ENCODE results near the gene CD22.
A peak's percentile ranks its signal among the peaks of the same experiment; 100 is the strongest.

The CD22 gene

GRCh38 chr19:35310811-35311465 lies 18.0 kb upstream of the CD22 start:
- no peak for FAIRE-seq
- DNase-seq (ENCODE audit: extremely low spot score, insufficient read length, low read depth) = no peak

DNA sequence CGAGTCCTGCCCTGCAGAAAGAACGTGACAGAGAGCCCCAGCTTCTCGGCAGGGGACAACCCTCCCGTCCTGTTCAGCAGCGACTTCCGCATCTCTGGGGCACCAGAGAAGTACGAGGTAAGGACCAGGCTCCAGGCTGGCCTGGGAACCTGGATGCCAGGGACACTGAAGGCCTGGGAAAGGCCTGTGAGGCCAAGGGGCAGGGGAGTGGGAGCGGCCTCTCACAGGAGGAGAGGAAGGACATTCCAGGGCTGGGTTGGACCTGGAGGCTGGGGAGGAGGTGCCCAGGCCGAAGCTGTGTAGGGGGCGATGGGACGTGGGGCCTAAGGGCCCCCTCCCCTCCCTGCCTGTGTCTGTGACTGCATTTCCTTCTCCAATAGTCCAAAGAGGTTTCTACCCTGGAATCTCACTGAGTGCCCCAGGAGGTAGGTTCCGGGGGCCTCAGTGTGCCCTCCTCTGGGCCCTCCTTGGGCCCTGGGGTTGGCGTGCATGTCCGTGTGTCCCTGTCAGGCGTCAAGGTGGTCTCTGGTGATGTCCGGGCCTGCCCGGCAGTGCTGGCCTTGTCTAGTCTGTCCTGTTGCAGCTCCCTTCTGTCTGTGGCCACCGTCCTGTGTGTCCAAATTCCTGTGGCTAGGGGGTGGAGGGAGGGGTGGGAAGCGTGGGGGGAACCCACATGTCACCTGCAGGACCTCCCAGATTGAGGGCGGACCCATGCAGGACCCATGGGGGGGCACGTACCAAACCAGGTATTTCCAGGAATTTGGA lies 16.9 kb upstream of the CD22 start:
- FAIRE-seq = no peak
- no peak for DNase-seq (ENCODE audit: extremely low spot score, insufficient read length, low read depth)

DNA sequence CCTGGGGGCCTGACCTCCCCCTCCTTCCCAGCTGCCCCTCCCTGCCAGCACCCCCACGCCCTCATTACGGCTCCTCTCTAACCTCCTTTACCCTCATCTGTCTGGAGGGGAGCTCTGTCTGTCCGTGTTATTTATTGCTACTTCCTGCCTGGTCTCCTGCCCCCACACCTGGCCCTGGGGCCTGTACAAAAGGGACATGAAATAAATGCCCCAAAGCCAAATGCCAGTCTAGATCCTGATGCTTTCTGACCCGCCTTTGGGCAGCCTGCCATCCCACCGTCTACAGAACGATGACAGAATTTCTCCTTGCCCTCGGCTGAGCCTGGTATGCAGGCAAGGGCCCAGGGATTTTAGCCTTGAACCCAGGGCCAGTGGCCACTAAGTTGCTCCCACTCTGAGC lies 15.4 kb upstream of the CD22 start:
- DNase-seq (ENCODE audit: extremely low spot score, insufficient read length, low read depth) = no peak
- FAIRE-seq = no peak

DNA sequence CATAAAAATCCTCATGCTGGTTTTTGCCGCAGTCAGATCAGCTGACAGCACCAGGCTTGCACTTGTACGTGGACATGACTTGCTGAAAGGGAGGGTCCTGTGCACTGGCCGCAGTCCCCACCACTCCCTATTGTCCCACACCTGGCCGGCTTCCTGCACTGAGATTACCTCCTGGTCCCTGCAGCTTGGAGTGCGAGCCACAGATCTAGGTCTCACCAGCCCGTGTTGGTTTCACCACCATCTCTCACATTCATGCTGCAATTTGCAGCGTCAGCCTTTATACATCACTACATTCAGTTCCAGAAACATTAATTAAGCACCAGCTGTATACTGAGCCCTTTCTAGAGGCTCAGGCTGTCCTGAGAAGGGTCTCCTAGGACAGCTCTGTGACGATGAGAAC lies 15.0 kb upstream of the CD22 start:
- DNase-seq (ENCODE audit: extremely low spot score, insufficient read length, low read depth) = no peak
- no peak for FAIRE-seq

GRCh38 chr19:35314858-35315470 lies 14.0 kb upstream of the CD22 start:
- FAIRE-seq (no peak), DNase-seq (ENCODE audit: extremely low spot score, insufficient read length, low read depth) (no peak)

DNA sequence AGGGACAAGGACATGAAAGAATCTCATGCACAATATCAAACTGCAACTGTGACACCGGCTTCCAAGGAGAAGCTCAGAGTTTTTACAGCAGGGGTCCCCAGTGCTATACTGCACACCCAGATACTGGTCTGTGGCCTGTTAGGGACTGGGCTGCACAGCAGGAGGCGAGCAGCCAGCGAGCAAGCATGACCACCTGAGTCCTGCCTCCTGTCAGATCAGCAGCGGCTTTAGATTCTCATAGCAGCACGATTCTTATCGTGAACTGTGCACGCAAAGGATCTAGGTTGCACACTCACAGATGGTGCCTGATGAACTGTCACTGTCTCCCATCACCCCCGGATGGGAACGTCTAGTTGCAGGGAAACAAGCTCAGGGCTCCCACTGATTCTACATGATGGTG lies 13.1 kb upstream of the CD22 start:
- DNase-seq (ENCODE audit: extremely low spot score, insufficient read length, low read depth) (no peak), FAIRE-seq (no peak)

- no peak for FAIRE-seq
- no peak for DNase-seq (ENCODE audit: extremely low spot score, insufficient read length, low read depth)
Observed at GRCh38 chr19:35316560-35316959, 12.4 kb upstream of the CD22 start.

DNA sequence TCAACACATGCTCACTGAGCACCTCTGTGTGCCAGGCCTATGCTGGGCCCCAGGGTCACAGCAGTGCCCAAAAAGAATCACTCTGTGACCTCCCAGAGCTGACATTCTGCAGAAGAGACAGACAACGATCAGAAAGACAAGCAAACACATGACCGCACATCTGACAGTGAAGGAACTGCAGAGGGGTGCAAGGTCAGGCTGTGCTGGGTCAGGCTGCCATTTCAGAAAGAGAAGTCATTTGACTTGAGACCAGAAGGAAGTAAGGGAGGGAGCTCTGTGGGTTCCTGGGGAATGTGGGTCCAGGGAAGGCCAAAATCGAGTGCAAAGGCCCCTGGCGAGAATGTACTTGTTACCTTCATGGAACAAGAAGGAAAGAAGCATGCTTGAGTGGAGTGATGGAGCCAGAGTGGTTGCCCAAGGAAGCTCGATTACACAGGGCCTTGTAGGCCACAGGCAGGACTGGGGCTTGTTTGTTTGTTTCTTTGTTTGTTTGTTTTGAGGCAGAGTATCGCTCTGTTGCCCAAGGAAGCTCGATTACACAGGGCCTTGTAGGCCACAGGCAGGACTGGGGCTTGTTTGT lies 11.4 kb upstream of the CD22 start:
- no peak for DNase-seq (ENCODE audit: extremely low spot score, insufficient read length, low read depth)
- no peak for FAIRE-seq

DNA sequence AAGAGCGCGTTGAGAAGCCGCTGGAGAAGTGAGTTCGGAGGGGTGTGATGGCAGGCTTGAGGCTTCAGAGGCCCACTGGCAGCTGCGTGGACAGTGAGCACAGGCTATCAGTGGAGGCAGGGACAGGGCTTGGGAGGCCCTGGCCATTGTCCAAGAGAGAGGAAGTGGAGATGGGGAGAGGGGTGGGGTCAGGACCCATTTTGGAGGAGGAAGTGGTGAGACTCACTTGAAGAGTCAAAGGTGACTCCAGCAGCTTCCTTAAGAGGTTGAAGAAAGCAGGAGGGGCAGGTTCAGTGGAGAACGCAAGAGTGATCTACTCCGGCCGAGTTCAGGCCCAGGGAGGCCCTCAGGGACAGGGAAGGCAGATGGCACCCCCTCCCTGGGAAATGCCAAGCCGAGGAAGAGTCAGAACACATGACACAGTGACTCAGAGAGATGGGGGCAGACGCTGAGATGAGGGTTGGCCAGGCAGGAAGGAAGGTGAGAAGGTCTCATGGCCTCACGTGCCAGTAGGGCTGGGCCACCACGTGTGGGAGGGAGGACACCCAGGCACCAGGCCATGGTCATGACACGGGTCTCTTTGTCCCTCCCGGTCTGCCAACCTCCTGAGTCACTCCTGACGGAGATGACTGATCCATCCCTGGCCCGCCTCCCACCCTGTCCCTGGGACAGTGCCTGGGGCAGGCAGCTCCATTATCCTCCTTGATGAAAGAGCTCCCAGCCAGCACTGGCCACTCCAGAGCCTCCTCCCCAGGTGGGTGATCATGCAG lies 10.1 kb upstream of the CD22 start:
- FAIRE-seq (peak; percentile 9), DNase-seq (ENCODE audit: extremely low spot score, insufficient read length, low read depth) (no peak)

DNA sequence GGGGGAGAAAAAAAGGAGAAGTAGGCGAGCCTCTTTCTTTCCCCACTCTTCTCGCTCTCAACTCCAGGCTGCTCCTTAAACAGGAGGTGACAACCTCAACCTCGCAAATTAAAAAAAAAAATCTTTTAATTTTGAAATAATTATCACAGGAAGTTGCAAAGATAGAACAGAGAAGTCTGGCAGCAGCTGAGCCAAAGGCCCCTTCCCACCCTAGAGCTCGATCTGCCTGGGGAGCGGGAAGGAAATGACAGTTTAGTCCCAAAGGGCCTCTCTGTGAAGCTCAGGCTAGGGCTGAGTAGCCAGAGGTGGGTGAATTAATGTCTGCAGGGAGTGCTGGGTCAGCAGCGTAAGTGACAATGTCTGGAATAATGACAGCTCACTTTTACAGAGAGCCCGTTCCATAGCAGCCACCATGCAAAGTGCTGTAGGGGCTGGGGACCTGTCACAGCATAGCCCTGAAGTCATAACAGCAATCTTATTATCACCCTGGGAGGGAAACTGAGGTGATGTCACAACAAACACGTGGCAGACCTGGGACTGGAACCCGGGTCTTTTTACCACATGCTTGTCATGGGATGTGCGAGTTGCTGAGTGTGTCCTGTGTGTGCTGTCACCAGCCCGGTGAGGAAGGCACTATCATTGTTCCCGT lies 8.8 kb upstream of the CD22 start:
- FAIRE-seq = peak; percentile 9
- DNase-seq (ENCODE audit: extremely low spot score, insufficient read length, low read depth) = no peak

DNA sequence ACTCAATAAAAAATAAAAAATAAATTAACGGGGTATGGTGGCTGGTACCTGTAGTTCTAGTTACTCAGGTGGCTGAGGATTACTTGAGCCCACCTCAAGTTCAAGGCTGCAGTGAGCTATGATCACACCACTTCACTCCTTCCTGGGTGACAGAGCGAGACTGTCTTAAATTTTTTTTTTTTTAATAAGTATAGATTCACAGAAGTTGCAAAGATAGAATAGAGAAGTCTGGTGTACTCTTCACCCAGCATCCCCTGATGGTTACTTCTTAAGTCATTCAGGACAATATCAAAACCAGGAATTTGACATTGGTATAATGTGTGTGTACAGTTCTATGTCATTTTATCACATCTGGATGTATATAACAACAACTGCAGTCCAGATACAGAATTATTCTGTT lies 7.7 kb upstream of the CD22 start:
- no peak for FAIRE-seq

GRCh38 chr19:35322014-35322413 lies 7.0 kb upstream of the CD22 start:
- no peak for DNase-seq (ENCODE audit: extremely low spot score, insufficient read length, low read depth)
- FAIRE-seq = no peak

More for the DNA sequence above, 7.7 kb upstream of the CD22 start:
- DNase-seq (ENCODE audit: extremely low spot score, insufficient read length, low read depth) = no peak

DNA sequence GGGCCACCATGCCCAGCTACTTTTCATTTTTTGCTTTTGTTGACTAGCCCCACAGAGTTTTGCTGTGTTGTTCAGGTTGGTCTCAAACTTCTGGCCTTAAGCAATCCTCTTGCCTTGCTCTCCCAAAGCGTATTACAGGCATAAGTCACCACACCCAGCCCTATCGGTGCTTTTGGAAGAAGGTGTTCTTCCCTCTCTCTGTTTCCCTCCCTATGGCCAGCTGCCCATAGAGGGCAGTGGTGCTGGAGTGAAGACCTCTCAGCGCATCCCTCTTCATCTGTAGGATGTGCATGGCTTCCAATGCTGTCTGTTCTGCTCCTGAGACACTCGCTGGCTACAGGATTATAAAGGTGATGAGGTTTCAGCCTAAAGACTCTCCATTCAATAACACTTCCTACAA lies 1.3 kb upstream of the CD22 start:
- no peak for DNase-seq (ENCODE audit: extremely low spot score, insufficient read length, low read depth)
- peak; percentile 76 for FAIRE-seq

DNA sequence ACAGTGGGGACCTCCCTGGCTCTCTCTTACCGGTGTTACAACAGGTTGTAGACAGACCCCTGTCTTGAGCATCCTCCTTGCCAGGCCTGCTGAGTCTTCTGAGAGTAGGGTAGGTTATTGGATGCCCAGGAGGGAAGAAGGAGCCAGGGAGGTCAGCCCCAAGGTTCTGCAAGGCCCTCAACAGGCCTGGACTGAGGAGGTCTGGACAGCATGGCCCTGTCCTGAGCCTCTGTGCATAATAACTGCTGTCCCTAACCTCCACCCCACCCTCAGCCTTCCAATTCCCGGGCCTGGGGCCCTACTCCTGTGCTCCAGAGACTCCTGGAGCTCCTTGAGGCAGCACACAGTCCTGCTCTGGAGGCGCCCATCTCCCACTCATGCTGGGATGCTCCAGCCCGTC lies 336 bp downstream of the CD22 start:
- FAIRE-seq (no peak), DNase-seq (ENCODE audit: extremely low spot score, insufficient read length, low read depth) (no peak)

DNA sequence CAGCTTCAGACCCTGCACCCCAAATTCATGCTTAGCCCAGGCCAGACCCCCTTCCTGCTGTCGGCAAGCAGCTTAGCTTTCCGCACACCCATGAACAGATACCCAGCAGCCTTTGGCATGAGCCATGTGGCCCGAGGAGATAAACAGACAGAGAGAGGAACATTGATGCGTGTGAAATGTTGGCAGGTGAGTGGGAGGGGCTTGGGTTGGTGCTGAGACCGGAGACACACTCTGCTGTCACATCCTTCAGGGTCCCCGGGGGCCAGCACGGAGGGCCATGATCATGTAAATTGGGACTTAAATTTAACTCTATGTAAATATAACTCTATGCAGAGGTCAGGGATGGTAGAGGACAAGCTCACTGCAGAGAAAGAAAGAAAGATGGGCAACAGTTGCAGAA lies 1.5 kb downstream of the CD22 start:
- no peak for DNase-seq (ENCODE audit: extremely low spot score, insufficient read length, low read depth)
- peak; percentile 100 for FAIRE-seq

- peak; percentile 21 for FAIRE-seq
- DNase-seq (ENCODE audit: extremely low spot score, insufficient read length, low read depth) = no peak
Observed at GRCh38 chr19:35331551-35332214, 2.7 kb downstream of the CD22 start.

- FAIRE-seq (peak; percentile 93), DNase-seq (ENCODE audit: extremely low spot score, insufficient read length, low read depth) (no peak)
Observed at GRCh38 chr19:35332817-35333216, 3.8 kb downstream of the CD22 start.

DNA sequence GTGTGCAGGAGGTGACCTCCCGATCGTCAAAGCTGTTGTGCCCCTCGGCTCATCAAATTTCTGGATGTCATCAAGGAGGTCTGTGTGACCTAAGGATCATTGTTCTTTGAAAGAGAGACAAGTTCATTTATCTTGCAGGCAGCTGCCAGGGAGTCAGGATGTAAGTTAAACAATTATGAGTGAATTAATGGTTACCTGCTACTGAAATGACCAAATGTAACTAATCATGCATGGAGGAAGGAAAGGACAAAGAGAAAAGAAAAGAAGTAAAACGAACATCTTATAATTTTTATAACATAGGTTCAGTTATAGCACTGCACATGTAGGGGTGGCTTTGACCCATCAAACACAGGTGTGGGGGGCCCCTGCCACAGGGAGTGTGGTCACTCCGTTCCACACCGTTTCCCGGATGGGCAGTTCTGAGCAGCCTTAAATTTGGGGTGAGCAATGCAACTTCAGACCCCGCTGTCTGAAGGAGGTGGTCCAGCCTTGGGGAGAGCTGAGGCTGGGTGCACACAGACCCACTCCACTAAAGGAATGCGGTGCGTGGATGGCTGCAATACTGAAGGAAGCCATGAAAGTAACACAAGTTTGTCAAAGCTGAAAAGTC lies 5.3 kb downstream of the CD22 start:
- DNase-seq (ENCODE audit: extremely low spot score, insufficient read length, low read depth) = no peak
- FAIRE-seq = no peak

Measured in GM18507 (cell line).